Rectal smooth muscle tissue (tissue), 1 donor: ENCODE measurements around the gene SCUBE3.

Source experiments
- H3K27ac ChIP-seq: one replicate; pipeline ENCODE4 v1.7.0; 2013; ENCODE audit warnings: low read depth, low read length, inconsistent platforms
- H3K27me3 ChIP-seq: one replicate; pipeline ENCODE4 v1.7.0; 2013; ENCODE audit warnings: low read length; ENCODE audit not compliant: control insufficient read depth, insufficient read depth
- H3K36me3 ChIP-seq: one replicate; pipeline ENCODE4 v1.7.0; 2013; ENCODE audit warnings: low read length; ENCODE audit not compliant: control insufficient read depth, insufficient read depth
- H3K4me1 ChIP-seq: one replicate; pipeline ENCODE4 v1.7.0; 2013; ENCODE audit warnings: low read length; ENCODE audit not compliant: control insufficient read depth, insufficient read depth
- H3K4me3 ChIP-seq: one replicate; pipeline ENCODE4 v1.7.0; 2013; ENCODE audit warnings: low read length
- H3K9ac ChIP-seq: one replicate; pipeline ENCODE4 v1.7.0; 2013; ENCODE audit warnings: low read length

Gene SCUBE3

DNA sequence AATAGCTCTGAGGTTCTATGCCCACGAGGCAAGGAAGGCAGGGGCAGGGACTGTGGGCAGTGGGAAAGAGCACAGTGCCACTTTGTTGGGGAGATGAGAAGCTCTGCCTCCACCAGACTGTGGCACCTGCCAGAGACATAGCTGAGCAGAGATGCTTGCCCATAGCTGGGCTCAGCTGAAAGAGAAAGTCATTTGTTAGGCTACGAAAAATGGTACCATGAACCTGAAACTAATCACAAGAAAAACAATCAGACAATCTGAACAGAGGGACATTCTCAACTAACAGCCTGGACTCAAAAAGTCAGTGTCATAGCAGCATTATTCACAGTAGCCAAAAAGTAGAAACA, 39.7 kb upstream of the SCUBE3 start:
- Histone ChIP-seq H3K4me3 (no peak overlapping the region), H3K4me1 (no peaks in the 10 kb centered on the region), H3K36me3 (no peaks in the 10 kb centered on the region), H3K27me3 (no peaks in the 10 kb centered on the region), H3K9ac (no peak overlapping the region), H3K27ac (no peak overlapping the region)

DNA sequence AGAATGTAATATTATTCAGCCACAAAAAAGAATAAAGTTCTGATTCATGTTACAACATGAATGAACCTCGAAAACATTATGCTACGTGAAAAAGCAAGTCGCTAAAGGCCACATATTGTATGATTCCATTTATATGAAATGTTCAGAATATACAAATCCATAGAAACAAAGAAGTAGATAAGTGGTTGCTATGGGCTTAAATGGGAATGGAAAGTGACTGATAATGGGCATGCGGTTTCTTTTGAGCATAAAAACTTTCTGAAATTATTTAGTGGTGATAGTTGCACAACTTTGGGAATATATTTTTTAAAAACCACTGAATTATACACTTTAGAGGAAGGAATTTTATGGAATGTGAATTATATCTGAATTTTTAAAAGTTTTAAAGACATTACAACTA, 39.3 kb upstream of the SCUBE3 start:
- peaks cover 2% of the 10 kb centered on the region for H3K4me1 ChIP-seq
- H3K4me3 ChIP-seq, result no peak overlapping the region
- H3K36me3 ChIP-seq, result no peaks in the 10 kb centered on the region
- no peaks in the 10 kb centered on the region for H3K27me3 ChIP-seq
- H3K9ac ChIP-seq, result no peak overlapping the region
- H3K27ac ChIP-seq, result no peak overlapping the region

DNA sequence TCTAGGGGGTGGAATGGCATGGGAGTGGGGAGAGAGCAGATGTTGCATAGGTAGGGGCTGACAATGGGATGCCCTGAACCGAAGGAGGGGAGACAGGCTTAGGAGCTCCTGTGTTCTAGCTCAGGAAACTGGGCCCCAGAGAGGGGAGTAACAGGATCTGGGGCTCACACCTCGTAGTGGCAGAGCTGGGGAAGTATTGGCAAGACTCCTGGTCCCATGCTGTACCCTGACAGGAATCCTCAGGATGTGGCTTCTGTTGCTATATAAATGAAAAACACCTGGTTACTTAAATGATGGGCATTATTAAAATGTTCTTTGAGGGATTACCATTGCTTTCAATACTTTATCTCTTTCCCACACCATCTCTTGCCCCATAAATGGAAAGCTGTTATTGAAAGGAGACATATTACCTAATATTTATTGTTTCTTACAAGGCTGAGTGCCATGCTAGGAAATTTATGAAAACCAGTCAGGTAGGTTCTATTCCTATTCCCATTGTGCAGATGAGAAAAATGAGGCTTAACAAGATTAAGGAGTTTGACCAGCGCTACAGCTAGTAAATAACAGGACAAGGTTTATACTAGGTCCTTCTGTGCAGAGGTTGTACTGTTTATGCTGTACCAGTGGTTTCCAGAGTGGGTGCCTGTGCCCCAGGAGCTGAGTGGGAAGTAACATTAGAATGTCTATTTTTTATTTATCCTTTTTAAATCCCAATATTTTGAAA, 37.3 kb upstream of the SCUBE3 start:
- Histone ChIP-seq H3K36me3 (no peaks in the 10 kb centered on the region), H3K4me3 (no peak overlapping the region), H3K27ac (no peak overlapping the region), H3K27me3 (no peaks in the 10 kb centered on the region), H3K4me1 (peaks cover 5% of the 10 kb centered on the region), H3K9ac (no peak overlapping the region)

DNA sequence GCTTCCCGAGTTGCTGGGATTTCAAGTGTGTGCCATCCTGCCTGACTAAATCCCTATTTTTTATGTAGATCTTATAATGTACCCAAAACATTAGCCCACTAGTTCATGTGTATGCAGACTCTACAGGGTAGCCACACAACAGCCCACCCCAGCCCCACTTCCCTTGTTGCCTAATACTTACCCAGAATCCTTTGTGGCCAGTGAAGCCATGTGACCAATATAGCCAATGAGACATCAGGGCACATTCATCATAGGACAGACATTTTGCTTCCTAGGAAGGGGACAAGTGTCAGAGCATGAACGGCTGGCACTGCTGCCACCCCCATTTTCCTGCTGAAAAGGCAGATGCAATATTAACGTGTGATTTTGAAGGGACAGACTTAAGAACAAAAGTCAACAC, 36.6 kb upstream of the SCUBE3 start:
- H3K9ac ChIP-seq, result no peak overlapping the region
- H3K4me1 ChIP-seq, result peaks cover 11% of the 10 kb centered on the region
- H3K27ac ChIP-seq, result no peak overlapping the region
- H3K36me3 ChIP-seq, result no peaks in the 10 kb centered on the region
- no peak overlapping the region for H3K4me3 ChIP-seq
- no peaks in the 10 kb centered on the region for H3K27me3 ChIP-seq

DNA sequence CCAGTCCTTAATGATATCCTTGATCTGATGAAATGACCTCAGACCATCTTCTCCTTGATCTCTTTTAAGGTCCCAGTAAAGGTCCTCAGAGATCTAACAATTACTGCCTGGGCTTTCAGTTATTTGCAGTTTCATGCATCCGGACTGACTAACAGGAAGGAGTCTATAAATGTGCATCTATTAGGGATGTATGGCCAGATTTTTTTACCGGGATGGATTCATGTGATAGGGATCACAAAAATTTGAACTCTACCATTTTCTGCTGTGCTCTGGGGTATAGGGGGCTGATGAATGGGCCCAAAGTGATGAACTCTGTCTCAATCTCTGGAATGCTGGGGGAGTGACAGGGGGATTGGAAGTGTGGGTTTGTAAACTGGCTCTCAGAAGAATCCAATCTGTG, 36.2 kb upstream of the SCUBE3 start:
- no peak overlapping the region for H3K27ac ChIP-seq
- no peaks in the 10 kb centered on the region for H3K36me3 ChIP-seq
- H3K9ac ChIP-seq, result no peak overlapping the region
- H3K4me1 ChIP-seq, result peaks cover 11% of the 10 kb centered on the region
- H3K27me3 ChIP-seq, result no peaks in the 10 kb centered on the region
- no peak overlapping the region for H3K4me3 ChIP-seq

DNA sequence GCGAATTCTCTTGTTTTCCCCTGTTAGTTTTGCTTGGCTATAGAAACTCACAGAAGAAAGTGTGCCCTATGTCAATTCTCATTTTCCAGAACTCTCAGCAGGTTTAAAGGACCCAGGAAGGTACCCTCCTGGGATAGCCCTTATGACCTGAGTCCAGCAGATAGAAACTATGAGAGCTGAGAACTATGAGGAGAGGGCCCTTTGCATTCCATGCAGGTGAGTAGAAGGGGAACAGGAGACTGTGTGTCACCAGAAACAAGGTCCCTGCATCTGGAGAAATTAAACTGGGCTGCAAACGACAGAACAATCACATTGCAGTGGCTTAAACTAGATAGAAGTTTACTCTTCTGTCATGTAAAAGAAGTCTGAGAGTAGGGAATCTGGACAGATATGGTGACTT, 35.7 kb upstream of the SCUBE3 start:
- no peaks in the 10 kb centered on the region for H3K36me3 ChIP-seq
- peaks cover 11% of the 10 kb centered on the region for H3K4me1 ChIP-seq
- H3K27ac ChIP-seq, result no peak overlapping the region
- no peak overlapping the region for H3K9ac ChIP-seq
- no peak overlapping the region for H3K4me3 ChIP-seq
- no peaks in the 10 kb centered on the region for H3K27me3 ChIP-seq

DNA sequence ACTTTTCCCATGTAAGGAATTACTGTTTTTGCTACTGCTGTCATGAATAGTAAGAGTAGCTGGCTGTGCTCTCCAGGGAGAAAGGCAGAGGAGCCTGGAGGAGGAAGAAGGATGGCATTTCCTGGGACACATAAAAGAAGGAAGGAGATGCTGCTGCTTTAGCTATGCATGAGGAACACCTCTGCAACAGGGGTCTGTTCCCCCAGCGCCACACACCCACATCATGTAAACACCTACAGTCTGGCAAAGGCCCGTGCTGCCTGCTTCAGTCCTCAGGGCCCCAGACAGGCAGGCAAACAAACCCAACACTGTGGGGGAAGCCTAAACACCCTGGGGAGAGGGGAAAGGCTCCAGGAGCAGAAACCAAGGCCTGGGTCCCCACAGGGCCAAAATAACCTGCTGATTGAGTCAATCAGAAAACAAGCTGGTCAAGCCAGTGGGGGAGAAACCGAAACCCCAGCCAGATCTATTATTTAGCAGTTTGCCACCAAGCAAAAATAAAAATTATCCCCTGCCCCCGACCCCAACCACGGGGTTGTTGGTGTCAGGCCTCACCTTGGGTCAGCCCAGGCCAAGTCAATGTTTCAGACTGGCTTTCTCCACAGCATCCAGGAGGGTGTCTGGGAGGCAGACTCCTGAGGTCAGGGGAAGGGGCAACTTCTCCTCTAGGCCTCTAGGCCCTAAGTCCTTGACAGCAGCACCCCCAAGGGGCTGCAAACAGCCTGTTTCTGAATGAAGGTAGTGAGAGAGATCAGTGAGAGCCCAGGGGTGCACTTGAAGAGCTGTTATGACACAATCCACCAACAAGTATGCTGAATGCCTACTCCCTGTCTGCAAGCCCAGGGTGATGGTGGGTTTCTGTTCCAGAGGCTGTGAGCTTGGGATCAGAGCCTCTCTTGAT, 34.6 kb upstream of the SCUBE3 start:
- Histone ChIP-seq H3K36me3 (no peaks in the 10 kb centered on the region), H3K27me3 (no peaks in the 10 kb centered on the region), H3K27ac (no peak overlapping the region), H3K9ac (no peak overlapping the region), H3K4me1 (peaks cover 11% of the 10 kb centered on the region), H3K4me3 (no peak overlapping the region)

DNA sequence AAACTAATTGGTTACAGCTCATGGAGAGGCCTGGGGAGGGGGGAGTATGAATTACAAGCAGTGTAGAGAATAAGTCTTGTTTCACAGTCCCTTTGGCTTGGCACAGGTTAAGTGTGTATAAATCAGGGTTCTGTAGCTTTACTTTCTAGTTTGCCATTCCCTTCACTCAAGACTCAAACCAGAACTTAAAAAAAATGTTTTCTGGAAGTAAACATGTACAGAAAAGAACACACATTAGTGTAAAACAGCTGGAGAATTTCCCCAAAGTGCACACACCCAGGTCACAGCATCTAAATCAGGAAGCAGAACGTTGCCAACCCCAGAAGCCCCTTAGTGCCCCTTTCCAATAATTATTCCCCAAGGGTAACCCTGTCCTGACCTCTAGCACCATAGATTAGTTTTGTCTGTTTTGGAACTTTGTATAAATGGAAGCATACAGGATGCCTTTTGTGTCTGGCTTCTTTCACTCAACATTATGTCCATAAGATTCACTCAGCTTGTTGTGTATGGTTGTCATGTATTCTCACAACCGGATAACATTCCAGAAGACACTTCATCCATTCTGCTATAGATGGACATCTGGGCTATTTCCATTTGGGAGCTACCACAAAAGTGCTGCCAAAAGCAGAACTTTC, 33.7 kb upstream of the SCUBE3 start:
- H3K27ac ChIP-seq, result no peak overlapping the region
- H3K4me1 ChIP-seq, result peaks cover 11% of the 10 kb centered on the region
- H3K36me3 ChIP-seq, result no peaks in the 10 kb centered on the region
- H3K9ac ChIP-seq, result no peak overlapping the region
- no peak overlapping the region for H3K4me3 ChIP-seq
- no peaks in the 10 kb centered on the region for H3K27me3 ChIP-seq

DNA sequence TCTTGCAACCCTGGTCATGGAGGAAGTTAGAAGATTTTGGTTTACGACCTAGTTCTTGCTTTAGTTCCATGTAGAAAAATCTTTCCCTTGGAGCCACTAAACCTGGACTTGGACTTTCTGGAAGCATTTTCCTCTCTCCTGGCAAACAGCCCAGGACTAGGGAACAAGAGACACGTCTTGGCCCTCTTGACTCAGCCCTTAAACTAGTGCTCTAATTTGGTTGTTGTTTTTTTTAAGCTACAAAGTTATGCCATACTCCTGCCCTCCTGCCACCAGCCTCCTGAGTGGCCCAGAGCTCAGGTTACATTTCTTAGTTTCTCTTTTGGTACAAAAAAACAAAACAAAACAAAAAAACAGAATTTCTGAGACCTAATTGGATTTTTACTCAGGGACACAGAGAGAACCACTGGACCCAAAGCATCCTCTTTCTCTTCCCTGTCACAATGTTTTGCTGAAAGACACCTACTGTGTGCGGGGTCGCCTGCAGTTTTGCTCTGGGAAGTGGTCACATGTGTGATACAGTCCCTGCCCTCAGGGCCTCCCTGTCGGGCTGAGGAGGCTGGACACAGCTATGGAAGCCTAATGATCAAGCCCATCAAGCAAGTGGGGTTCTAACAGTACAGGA, 32.3 kb upstream of the SCUBE3 start:
- Histone ChIP-seq H3K27ac (no peak overlapping the region), H3K4me1 (peaks cover 11% of the 10 kb centered on the region), H3K27me3 (no peaks in the 10 kb centered on the region), H3K36me3 (no peaks in the 10 kb centered on the region), H3K4me3 (no peak overlapping the region), H3K9ac (no peak overlapping the region)

DNA sequence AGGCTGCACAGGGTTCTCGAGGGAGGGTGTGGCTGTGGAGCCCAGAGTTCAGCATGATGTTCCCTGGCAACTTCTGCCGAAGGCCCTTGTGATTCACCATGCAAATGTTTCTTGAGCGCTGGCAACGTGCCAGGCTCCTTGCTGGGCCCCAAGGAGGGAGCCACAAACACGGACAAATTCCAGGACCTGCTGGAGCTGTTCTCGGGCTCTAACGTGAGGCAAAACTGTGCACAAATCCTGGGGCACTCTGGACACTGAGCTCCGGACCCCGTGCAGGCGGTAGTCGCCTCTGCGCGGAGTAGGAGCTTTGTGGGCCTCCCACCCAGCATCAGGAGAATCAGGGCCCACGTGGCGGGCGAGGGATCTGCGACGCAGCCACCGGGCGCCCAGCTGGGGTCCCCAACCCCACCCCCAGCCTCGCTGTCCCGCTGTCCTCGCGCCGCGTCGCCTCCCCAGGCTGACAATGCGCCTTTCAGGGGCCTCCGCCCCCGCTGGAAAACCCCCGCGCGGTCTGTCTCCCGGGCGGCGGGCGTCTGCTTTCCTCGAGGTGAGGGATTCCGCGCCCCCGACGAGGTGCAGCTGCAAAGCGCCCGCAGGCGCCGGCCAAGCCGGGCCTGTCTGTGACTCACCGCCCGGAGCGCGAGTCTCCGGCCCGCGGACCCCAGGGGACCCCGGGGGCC, 31.7 kb upstream of the SCUBE3 start:
- H3K27ac ChIP-seq, result no peak overlapping the region
- H3K9ac ChIP-seq, result no peak overlapping the region
- no peaks in the 10 kb centered on the region for H3K36me3 ChIP-seq
- no peak overlapping the region for H3K4me3 ChIP-seq
- H3K4me1 ChIP-seq, result peaks cover 11% of the 10 kb centered on the region
- no peaks in the 10 kb centered on the region for H3K27me3 ChIP-seq

DNA sequence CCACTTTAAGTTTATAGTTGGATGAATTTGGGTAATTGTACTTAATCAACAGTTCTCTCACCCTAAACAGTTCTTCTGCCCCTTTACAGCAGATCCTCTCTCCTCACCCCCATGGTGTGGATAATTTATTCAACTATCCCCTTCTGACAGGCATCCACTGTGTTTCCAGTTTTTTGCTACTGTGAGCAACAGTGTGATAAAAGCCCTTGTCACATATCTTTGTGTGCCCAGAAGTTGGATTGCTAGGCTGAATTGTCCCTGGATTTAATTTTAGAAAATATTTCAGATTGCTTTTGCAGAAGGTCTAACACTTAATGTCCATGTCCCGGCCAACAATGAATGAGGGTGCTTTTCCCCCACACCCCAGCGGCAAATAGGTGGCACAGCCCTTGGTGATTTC, 30.5 kb upstream of the SCUBE3 start:
- Histone ChIP-seq H3K4me3 (no peak overlapping the region), H3K27ac (no peak overlapping the region), H3K27me3 (no peaks in the 10 kb centered on the region), H3K36me3 (no peaks in the 10 kb centered on the region), H3K9ac (no peak overlapping the region), H3K4me1 (peaks cover 11% of the 10 kb centered on the region)

DNA sequence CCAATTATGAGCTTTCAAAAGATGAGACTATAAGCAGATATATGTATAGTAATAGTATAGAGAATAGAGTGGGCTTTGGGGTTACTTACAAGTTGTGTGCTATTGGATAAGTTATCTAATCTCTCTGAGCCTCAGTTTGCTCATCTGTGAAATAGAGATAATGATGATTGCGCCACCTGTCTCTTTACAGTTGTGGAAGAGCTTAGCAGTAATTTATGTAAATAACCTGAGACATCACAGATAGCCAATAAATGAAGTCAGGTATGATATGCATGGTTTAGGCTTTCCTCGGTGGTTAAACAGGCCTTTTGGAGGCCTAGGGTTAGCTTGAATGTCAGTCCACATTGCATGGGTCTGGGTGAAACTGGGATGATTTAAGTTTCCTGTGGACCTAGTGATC, 29.8 kb upstream of the SCUBE3 start:
- Histone ChIP-seq H3K36me3 (no peaks in the 10 kb centered on the region), H3K27ac (no peak overlapping the region), H3K4me1 (peaks cover 11% of the 10 kb centered on the region)

More for the DNA sequence above, 29.8 kb upstream of the SCUBE3 start:
- Histone ChIP-seq H3K4me3 (no peak overlapping the region), H3K27me3 (no peaks in the 10 kb centered on the region), H3K9ac (no peak overlapping the region)
